M059J (cell line): ENCODE data around the gene TSTD1. TPM values are rescaled to one million over a fixed set of nuclear protein-coding genes. Genes with fewer than 3 reads are reported as not detected.
"Not testable (repeated sequence)": the region's sequence is repeated elsewhere in the genome, so short reads cannot be mapped to it uniquely, and the experiment has no call there.

Experiments used
- DNase-seq: peaks from one replicate; pipeline ENCODE4 v3.0.0-alpha.2; 2012; ENCODE audit warnings: low read depth
- total RNA-seq: library from RNA; depleted of rRNA; stranded (reverse); fragments of >200 nt; shearing (Covaris generic); gene quantifications from 2 replicates; pipeline ENCODE4 v1.2.3, GENCODE V29; 2014

The TSTD1 gene
- total RNA-seq, 1 experiment from 2014 or later: 0.27 TPM

GRCh38 chr1:161037661-161038522 is 872 bp downstream of the TSTD1 start:
- no peak for DNase-seq

- DNase-seq: peak; percentile 85
These were observed 5.0 kb downstream of the TSTD1 start for GRCh38 chr1:161033751-161034150.

- DNase-seq: no peak
These were observed 6.4 kb downstream of the TSTD1 start for GRCh38 chr1:161032409-161032808.

DNA sequence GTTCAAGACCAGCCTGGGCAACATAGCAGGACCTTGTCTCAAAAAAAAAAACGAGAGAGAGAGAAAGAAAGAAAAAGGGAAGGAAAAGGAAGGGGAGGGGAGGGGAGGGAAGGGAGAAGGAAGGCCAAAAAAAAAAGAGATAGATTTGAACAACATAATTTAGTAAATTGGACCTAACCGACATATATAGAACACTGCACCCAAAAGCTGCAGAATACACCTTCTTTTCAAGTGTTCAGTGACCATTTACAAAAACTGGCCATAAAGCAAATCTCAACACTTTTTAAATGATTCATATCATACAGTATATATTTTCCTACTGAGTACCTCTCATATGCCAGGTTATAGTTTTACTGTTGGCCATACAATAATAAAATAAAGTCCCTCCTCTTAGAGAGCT is 6.9 kb downstream of the TSTD1 start:
- DNase-seq: no peak

- DNase-seq: not testable (repeated sequence)
These were observed 9.3 kb downstream of the TSTD1 start for GRCh38 chr1:161029466-161029865.

GRCh38 chr1:161026954-161027353 is 11.8 kb downstream of the TSTD1 start:
- peak; percentile 42 for DNase-seq

- not testable (repeated sequence) for DNase-seq
These were observed 16.3 kb downstream of the TSTD1 start for GRCh38 chr1:161022432-161022831.

GRCh38 chr1:161021970-161022353 is 16.8 kb downstream of the TSTD1 start:
- DNase-seq: peak; percentile 39

- peak; percentile 90 for DNase-seq
These were observed 17.4 kb downstream of the TSTD1 start for GRCh38 chr1:161021165-161021969.

GRCh38 chr1:161020509-161021164 is 18.1 kb downstream of the TSTD1 start, which contains the start of gene F11R:
F11R (minus strand) TSS chr1:161021152; CDS start chr1:161021073, 79 bp downstream.
- DNase-seq: peak; percentile 52

- DNase-seq: peak; percentile 36
These were observed 18.8 kb downstream of the TSTD1 start for GRCh38 chr1:161019751-161020495.

GRCh38 chr1:161019111-161019660 is 19.6 kb downstream of the TSTD1 start:
- not testable (repeated sequence) for DNase-seq

- no peak for DNase-seq
These were observed 20.2 kb downstream of the TSTD1 start for GRCh38 chr1:161018631-161018930.

- DNase-seq: no peak
These were observed 20.8 kb downstream of the TSTD1 start for GRCh38 chr1:161017756-161018630.

DNA sequence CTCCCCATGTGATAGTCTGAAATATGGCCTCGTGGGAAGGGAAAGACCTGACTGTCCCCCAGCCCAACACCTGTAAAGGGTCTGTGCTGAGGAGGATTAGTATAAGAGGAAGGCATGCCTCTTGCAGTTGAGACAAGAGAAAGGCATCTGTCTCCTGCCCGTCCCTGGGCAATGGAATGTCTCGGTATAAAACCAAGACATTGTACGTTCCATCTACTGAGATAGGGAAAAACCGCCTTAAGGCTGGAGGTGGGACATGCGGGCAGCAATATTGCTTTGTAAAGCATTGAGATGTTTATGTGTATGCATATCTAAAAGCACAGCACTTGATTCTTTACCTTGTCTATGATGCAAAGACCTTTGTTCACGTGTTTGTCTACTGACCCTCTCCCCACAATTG is 21.6 kb downstream of the TSTD1 start:
- DNase-seq: not testable (repeated sequence)

- DNase-seq: peak; percentile 70
These were observed 22.1 kb downstream of the TSTD1 start for GRCh38 chr1:161016683-161017082.

DNA sequence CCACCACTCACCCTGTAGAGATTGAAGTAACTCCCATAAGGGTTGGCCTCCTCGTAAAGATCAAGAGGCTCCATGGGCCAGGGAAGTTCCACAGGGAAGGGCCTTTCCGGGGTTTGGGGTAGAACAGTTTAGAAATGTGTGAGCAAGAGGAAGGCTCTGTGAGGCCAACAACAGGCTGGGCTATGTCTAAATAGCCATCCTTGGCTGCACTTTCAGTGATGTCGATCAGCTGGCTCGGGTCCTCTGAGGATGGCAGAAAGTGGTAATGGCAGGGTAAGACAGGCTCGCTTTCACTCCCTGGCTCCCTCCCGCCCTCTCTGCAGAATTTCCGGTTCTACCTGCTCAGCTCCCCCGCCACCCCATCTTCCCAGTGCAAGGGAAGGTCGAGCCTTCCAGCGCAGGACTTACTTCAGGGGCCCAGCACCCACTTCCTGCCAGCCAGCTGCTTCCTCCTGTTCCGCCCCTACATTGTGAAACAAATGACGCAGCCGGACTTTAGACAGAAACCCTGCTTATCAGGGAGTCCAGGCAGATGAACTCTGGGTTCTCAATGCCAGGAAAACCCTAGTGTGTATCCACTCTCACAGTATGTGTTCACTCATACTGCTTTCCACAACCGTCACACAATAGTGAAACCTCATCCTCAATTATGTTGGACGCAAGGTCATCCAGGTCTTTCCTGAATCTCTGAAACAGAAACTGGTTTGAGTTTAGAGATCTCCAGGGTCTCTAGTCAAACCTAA is 25.1 kb downstream of the TSTD1 start:
- peak; percentile 92 for DNase-seq

DNA sequence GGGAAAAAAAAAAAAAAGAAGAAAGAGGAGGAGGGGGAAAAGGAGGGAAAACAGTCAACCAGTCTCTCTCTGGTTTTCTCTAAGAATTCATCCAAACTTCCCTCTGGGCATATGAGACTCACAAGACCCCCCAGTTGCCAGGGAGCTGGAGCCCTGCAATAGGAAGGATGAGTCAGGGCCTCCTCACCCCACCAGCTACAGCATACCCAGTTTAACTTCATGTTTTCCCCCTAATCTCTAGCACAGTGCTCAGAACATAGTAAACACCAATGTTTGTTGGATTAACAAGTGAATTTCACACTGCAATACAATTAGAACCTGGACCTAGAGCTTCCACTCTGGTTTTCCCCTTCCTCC is 25.7 kb downstream of the TSTD1 start:
- DNase-seq: peak; percentile 82

GRCh38 chr1:161012420-161012819 is 26.3 kb downstream of the TSTD1 start:
- DNase-seq: no peak
